WTC11 (cell line): ENCODE results near the gene OR1B1.

Experiments
- ATF2 ChIP-seq: sonication (generic); formaldehyde crosslinking; IDR thresholded peaks from 2 replicates; pipeline ENCODE4 v1.8.1; 2022; ENCODE audit warnings: low read depth, missing genetic modification reagents, borderline replicate concordance
- CTCF ChIP-seq: fragments of 200-600 bp; IDR thresholded peaks from 2 replicates; pipeline ENCODE4 v1.8.0; 2022; ENCODE audit warnings: antibody characterized with exemption
- MAX ChIP-seq: sonication (generic); formaldehyde crosslinking; IDR thresholded peaks from 2 replicates; pipeline ENCODE4 v1.8.0; 2022; ENCODE audit warnings: mild to moderate bottlenecking, missing genetic modification reagents

GRCh38 chr9:122609804-122610203 lies 47.6 kb downstream of the OR1B1 start:
- TF ChIP-seq MAX (CRISPR knock-in tag) (no peak), CTCF (no peak), ATF2 (no peak)
